GM13977 (cell line): ENCODE results near the gene NPR3.

ENCODE experiments used
- DNase-seq: peaks from one replicate; pipeline ENCODE4 v3.0.0; 2012; ENCODE audit warnings: low spot score
- in situ Hi-C: fragments of 300-500 bp; cut with MboI; formaldehyde crosslinking; loops from one replicate; pipeline ENCODE4 v1.12.0; 2022; ENCODE audit warnings: low sequenced_read_pairs, low pct_unique_long_range_greater_than_20kb, mixed read lengths, inconsistent platforms; ENCODE audit not compliant: unreplicated experiment
- TF ChIP-seq, protein P1 (sequence below): IDR thresholded peaks from 2 replicates; pipeline ENCODE4 v1.5.1; 2012; ENCODE audit warnings: mild to moderate bottlenecking, control low read depth; ENCODE audit not compliant: insufficient read depth; ENCODE audit errors: extremely low read depth, missing control alignments

Gene NPR3

DNA sequence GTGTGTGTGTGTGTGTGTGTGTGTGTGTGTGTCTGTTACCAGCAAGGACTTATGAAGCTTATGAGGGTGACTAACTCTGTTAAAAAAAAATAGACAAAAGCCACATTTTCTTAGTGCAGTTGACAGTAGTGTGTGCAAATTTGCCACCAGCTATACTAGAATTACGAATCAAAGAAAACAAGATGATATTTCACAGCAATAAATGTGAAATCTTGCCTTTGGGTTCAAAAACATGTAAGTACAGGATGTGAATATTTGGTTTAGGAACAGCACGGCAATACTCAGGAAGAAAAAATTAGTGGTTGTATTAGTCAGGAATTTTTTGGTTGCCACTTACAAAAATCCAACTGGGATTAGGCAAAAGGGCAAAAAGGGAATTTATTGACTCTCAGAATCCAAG lies 117.4 kb downstream of the NPR3 start:
- TF ChIP-seq, protein P1, sequence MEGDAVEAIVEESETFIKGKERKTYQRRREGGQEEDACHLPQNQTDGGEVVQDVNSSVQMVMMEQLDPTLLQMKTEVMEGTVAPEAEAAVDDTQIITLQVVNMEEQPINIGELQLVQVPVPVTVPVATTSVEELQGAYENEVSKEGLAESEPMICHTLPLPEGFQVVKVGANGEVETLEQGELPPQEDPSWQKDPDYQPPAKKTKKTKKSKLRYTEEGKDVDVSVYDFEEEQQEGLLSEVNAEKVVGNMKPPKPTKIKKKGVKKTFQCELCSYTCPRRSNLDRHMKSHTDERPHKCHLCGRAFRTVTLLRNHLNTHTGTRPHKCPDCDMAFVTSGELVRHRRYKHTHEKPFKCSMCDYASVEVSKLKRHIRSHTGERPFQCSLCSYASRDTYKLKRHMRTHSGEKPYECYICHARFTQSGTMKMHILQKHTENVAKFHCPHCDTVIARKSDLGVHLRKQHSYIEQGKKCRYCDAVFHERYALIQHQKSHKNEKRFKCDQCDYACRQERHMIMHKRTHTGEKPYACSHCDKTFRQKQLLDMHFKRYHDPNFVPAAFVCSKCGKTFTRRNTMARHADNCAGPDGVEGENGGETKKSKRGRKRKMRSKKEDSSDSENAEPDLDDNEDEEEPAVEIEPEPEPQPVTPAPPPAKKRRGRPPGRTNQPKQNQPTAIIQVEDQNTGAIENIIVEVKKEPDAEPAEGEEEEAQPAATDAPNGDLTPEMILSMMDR, result no peak
- DNase-seq, result no peak
- in situ Hi-C loops, result no loop called here

DNA sequence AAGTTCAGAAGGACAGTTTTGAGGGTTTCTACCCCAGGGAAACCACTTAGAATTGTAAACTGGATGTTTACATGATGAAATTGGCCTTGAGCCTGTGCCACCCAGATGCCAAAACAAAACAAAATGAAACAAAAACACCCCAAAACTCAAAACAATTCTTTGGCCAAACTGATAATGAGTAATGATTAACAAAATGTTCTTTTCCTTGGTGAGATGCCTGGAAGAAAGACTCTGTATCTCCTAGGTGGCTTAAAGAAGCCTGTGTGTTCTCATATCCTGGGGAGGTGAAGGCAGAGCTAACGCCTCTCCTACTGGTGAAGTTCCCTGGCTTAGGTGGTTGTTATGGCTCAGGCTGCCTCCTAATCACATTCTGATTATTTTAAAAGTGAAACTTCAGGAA lies 120.5 kb downstream of the NPR3 start:
- in situ Hi-C loops, result no loop called here
- TF ChIP-seq, protein P1, result no peak
- DNase-seq, result no peak

DNA sequence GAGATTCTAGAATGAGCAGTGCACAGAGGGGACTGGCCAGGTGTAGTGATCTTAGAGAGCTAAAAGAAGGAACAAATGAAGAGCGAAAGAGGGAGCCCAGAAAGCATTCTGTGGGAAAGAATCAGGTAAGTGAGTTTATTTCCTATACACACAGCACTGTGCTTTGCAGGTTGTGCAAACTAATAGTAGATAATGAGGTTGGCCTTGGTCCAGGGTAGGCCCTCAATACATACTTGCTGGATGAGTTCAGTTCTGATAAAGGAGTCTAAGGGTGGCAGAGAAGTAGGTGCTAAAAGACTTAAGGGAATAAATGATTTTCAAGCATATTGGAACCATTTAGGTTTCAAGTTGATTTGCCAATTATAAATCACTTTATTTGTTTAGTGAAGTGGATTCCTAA lies 122.0 kb downstream of the NPR3 start:
- DNase-seq, result no peak
- in situ Hi-C loops, result no loop called here
- TF ChIP-seq, protein P1, result no peak

DNA sequence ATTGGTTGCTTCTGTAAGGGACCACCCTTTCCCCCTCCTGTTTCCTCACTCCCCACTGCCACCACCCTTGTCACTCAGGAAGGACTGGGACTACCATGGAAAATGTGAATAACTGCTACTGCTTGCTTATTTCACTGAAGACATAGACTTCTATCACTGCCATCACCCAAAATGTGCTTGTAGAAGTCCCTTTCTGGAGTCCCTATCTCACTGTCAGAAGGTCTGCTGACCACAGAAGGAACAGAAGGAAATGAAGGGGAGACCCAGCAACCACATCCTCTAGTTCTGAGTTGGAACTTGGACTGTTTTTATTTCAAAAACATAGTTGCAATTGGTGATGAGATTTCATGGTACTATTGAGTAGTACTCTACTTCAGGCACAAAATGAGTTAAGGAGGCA lies 122.5 kb downstream of the NPR3 start:
- no peak for DNase-seq
- TF ChIP-seq, protein P1, result no peak
- in situ Hi-C loops, result no loop called here

DNA sequence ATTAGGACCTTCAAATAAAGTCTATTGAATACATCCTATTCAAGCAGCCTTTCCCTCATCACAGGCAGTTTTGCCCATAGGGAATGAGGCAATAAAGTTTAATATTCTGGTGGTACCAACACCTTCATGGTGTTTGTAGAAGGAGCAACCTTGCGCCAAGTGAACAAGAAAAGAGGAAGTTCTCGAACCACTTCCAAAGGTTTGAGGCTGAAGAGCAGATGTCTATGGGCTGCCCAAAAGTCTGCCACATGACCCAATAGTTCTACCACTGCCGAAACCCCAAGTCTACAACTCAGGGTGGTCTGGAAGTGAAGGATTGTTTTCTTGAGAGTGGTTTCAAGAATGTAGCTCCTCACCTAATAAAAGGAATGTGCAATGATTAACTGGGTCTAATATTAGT lies 123.1 kb downstream of the NPR3 start:
- no peak for DNase-seq
- TF ChIP-seq, protein P1, result no peak
- in situ Hi-C loops, result no loop called here

DNA sequence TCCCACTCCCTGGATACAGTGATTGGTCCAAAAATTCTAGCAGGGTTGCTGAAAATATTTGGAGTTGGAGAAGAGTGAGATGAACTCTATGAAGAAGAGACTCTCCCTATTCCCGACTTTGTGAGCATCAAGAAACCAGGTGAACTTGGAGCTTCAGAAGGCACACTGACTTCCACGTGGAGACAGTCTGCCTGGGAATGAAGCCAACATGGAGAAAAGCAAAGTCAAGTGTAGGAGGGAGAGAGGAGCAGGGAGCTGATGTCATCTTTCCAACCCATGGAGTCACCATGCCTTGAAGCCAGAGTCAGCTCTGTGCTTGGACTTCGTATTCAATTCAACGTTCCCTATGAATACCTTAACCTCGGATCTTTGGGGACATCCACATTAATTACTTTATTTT lies 125.1 kb downstream of the NPR3 start:
- in situ Hi-C loops, result no loop called here
- no peak for DNase-seq
- TF ChIP-seq, protein P1, result no peak

DNA sequence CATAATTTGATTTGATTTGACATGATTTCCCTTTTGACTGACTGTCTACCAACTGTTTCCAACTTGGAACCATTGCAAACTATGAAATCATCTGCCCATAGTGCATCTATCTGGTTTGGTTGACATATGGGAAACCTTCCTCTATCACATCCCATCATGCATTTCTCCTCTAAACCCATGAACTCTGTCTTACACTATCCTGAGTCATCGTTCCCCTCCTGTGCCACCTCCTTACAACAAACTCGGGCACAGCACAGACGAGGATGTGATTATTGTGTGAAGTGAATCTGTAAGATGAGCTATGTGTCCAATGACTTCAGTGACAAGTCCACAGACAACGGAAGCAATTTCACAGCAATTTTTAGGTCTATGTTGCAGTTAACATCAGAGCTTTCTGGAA lies 126.1 kb downstream of the NPR3 start:
- no peak for DNase-seq
- TF ChIP-seq, protein P1, result no peak
- in situ Hi-C loops, result no loop called here
